ENCODE results near the gene NOD2. TPM values are rescaled to one million over a fixed set of nuclear protein-coding genes. Genes with fewer than 3 reads are reported as not detected.

NOD2 gene
- total RNA-seq, 1 experiment from 2014 or later: 0.34 TPM

DNA sequence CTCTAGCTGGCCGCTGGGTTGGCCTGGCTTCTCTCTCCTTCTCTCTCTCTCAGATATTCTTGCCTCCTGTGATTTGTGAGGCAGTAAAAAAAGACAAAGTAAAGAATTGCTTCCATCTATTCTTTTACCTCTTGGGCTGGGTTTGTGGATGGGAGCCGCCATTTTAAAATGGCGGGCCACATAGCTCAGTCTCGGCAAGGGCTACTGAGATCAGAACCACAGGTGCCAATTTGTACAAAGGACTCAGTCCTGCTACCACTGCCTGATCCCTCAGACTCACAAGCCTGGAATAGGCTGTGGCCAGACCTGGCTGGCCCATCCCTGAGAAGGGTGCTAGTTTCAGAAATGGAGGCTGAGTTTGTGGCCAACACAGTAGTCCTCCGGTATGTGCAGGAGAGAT lies 24.1 kb downstream of the NOD2 start:
- DNase-seq (ENCODE audit: low read depth): no peak

DNA sequence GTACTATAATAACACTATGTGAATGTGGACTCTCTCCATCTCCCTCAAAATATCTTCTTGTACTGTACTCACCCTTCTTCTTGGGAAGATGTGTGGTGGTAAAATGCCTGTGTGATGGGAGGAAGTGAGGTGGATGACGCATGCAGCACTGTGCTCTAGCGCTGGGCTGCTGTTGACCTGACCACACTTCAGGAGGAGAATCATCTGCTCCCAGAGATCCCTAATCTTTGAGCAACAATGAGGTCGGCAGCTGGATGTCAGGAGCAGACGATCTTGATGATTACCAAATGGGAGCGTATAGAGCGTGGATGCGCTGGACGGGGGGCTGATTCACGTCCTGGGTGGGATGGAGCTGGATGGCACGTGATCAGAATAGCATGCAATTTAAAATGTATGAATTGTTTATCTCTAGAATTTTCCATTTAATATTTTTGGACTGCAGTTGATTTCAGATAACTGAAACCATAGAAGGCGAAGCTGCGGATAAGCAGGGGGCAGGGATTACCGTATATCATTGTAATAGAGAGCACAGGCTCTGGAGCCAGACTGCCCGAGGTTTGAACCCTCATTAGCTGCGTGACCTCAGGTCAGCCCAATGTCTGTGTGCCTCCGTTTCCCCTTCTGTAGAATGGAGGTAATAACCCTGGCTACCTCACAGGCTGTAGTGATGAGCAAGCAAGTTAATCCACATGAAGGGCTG lies 24.8 kb downstream of the NOD2 start:
- peak; percentile 31 for DNase-seq (ENCODE audit: low read depth)

DNA sequence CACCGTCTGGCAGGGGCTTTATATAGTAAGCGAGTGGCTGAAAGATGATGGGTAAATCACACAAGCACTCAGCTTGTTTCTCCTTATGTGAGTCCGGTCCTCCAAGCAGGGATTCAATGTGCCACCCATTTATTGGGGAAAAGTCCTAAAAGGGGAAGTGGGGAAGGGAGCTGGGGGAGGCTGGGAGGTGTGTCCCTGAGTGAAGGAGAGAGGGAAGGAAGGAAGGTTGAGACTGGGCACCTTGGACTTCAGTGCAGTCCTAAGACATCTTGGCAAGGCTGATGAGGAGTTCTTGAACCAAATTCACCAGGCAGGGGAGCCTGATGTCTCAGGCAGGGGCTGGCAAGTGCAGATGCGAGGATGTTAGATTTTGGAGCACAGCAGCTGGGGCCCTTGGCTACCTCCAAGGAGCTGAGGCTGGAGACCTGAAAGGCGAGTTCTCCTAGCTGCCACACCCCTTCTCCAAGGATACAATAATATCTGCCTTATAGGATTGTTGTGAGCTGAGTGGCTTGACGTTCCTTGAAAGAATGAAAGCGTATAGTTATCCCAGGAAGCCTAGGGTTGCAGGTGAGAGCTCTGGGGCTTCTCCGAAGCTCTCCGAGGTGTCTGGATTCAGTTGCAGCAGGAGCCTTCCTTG lies 25.5 kb downstream of the NOD2 start:
- DNase-seq (ENCODE audit: low read depth): no peak

GRCh38 chr16:50719401-50720337 lies 26.3 kb downstream of the NOD2 start:
- DNase-seq (ENCODE audit: low read depth): no peak

DNA sequence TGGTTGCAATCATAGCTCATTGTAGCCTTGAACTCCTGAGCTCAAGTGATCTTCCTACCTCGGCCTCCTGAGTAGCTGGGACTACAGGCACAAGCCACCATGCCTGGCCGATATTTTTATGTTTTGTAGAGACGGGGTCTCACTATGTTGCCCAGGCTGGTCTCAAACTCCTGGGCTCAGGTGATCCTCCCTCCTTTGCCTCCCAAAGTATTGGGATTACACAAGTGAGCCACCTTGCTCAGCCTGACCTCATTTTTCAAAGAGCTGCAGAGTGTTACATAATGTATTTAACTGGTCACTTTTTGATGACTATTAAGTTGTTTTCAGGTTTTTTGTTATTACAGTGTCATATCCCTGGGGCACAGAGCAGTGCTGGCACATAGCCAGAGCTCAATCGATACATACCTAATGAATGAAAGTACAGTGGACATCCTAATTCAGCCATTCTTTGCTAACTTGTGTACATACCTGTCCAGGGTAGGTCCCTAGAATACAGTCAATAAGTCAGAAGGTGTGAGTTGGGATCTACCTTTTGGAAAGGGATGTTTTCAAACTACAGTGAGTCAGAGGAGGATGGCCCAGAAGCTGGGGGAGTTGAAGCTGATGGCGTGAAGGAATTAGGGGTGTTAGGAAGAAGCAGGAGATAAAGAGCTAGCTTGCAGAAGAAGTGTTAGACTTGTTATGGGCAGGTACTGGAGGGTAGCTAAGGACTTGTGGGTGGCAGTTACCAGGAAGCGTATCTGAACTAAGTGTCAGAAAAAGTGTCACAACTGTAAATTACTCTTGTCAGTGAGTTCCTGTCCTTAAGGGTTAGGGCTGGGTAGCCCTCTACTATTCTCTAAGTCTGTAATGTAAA lies 28.4 kb downstream of the NOD2 start:
- no peak for DNase-seq (ENCODE audit: low read depth)

DNA sequence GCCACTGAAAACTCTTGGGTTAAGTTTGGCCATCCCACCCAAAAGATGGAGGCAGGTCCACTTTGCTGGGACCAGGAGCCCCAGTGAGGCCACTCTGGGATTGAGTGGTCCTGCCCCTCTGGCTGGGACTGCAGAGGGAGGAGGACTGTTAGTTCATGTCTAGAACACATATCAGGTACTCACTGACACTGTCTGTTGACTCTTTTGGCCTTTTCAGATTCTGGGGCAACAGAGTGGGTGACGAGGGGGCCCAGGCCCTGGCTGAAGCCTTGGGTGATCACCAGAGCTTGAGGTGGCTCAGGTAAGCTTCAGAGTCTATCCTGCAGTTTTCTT lies 29.0 kb downstream of the NOD2 start:
- no peak for DNase-seq (ENCODE audit: low read depth)

DNA sequence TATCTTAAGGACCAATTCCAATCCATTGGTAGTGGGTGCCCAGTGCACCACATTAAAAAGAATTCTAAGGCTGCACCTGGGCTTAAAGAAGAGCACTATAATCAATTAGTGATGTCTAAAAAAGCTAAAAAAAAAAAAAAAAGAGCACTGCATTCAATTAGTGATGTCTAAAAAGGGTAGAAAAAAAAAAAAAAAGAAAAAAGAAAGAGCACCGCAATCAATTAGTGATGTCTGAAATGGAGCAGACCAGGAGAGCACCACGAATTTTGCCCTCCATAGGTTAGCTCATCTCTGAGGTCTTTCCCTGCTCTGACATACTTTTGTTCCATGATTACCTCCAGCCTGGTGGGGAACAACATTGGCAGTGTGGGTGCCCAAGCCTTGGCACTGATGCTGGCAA lies 29.6 kb downstream of the NOD2 start:
- no peak for DNase-seq (ENCODE audit: low read depth)

GRCh38 chr16:50724306-50724705 lies 30.9 kb downstream of the NOD2 start:
- DNase-seq (ENCODE audit: low read depth): no peak

- no peak for DNase-seq (ENCODE audit: low read depth)
Measured at GRCh38 chr16:50731130-50731988, 38.0 kb downstream of the NOD2 start.

- DNase-seq (ENCODE audit: low read depth): no peak
Measured at GRCh38 chr16:50731989-50732832, 38.8 kb downstream of the NOD2 start.

- no peak for DNase-seq (ENCODE audit: low read depth)
Measured at GRCh38 chr16:50733468-50733867, 40.1 kb downstream of the NOD2 start.

DNA sequence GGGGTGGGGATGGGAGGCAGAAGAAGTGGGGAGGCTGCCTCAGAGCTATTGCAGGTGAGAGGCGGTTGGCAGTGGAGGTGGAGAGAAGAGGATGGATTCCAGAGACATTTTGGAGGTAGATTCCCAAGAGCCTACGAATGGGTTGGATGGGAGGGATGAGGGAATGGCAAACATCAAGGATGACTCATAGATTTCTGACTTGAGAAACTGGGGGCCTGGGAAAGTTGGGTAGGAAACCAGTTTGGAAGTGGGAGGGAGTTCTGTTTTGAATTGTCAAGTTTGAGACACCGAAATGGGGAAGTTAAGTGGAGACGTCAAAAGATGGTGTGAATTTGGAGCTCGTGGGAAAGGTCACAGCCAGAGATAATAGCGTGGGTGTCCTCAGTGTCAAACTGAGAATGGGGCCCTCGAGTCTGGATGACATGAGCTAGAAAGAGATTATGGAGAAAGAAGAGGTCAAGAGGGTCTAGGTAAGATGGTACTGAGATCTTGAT lies 42.3 kb downstream of the NOD2 start:
- no peak for DNase-seq (ENCODE audit: low read depth)

DNA sequence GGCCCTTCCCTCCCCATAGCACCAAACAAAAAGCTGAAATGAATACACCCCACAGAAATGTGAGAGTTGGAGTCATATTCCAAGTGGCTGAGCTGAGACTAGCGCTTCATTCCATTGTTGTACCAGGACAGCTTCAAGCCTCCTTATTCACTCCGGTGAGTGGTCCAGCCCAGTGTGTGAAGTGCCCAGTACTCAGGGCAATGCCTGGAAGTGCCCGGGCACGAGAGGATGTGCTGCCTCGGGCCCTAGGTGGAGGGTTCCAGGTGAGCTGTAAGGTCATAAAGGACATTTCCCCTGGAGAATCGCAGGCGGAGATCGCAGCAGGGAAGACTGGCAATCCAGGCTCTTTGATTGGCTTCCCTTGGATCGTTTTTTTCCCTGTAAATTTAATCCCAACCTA lies 43.0 kb downstream of the NOD2 start:
- DNase-seq (ENCODE audit: low read depth): no peak

- DNase-seq (ENCODE audit: low read depth): no peak
Measured at GRCh38 chr16:50737420-50737959, 44.1 kb downstream of the NOD2 start.

GRCh38 chr16:50739031-50739430 lies 45.6 kb downstream of the NOD2 start:
- no peak for DNase-seq (ENCODE audit: low read depth)

DNA sequence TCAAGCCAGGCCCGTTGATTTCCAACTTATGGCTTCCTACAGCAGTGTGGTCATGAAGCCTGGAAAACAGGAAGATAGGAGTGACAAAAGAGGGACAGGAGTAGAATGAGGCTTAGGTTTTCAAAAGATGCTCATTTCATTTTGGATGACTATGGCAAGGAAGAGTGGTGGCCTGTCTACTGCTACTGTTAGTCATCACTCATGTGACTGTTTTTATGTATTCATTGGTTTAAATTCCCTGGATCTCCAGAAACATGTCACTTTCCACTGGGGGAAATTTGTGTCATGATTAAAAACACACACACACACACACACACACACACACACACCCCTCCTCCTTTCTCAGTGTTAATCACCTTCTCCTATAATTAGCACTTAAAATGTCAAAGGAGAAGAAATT lies 47.3 kb downstream of the NOD2 start:
- no peak for DNase-seq (ENCODE audit: low read depth)

GRCh38 chr16:50741225-50741780 lies 47.9 kb downstream of the NOD2 start:
- no peak for DNase-seq (ENCODE audit: low read depth)

- peak; percentile 99 for DNase-seq (ENCODE audit: low read depth)
Measured at GRCh38 chr16:50741781-50742575, 48.6 kb downstream of the NOD2 start, which contains the start of gene CYLD. CYLD (plus strand) TSS chr16:50742086; CDS start chr16:50749699, 7,613 bp downstream.
